Nephron progenitor cell (in vitro differentiated cells): Measurements from ENCODE around the gene PSMB3.
A peak's percentile ranks its signal among the peaks of the same experiment; 100 is the strongest.
"Not testable (repeated sequence)": the region's sequence is repeated elsewhere in the genome, so short reads cannot be mapped to it uniquely, and the experiment has no call there.

Experiments used
- DNase-seq: peaks from one replicate; pipeline ENCODE4 v3.0.0; 2021
- H3K27ac Mint-ChIP-seq: 2 replicates; pipeline ENCODE4 v1.8.0; 2021; ENCODE audit warnings: mild to moderate bottlenecking, moderate library complexity, mixed read lengths
- H3K27me3 Mint-ChIP-seq: 2 replicates; pipeline ENCODE4 v1.8.0; 2021; ENCODE audit warnings: mild to moderate bottlenecking, low read depth, mixed read lengths; ENCODE audit not compliant: poor library complexity
- H3K36me3 Mint-ChIP-seq: 2 replicates; pipeline ENCODE4 v1.8.0; 2021; ENCODE audit warnings: low read depth, mixed read lengths
- H3K4me1 Mint-ChIP-seq: 2 replicates; pipeline ENCODE4 v1.8.0; 2021; ENCODE audit warnings: mixed read lengths
- H3K4me3 Mint-ChIP-seq: 2 replicates; pipeline ENCODE4 v1.8.0; 2021; ENCODE audit warnings: mild to moderate bottlenecking, moderate library complexity, mixed read lengths
- H3K9me3 Mint-ChIP-seq: 2 replicates; pipeline ENCODE4 v1.8.0; 2021; ENCODE audit warnings: mild to moderate bottlenecking, moderate library complexity, mixed read lengths
- CTCF ChIP-seq: fragments of 200-600 bp; sonication (generic); IDR thresholded peaks from 2 replicates; pipeline ENCODE4 v1.5.0; 2021; ENCODE audit warnings: antibody characterized with exemption

The PSMB3 gene

GRCh38 chr17:38779965-38780752, 27.6 kb downstream of the PSMB3 start:
- no peak for DNase-seq
- Mint-ChIP-seq H3K27ac (no peak overlapping the region), H3K27me3 (no peaks in the 10 kb centered on the region), H3K4me3 (no peak overlapping the region), H3K36me3 (peaks cover 63% of the 10 kb centered on the region), H3K9me3 (no peaks in the 10 kb centered on the region), H3K4me1 (no peaks in the 10 kb centered on the region)
- no peak for TF ChIP-seq CTCF

GRCh38 chr17:38783227-38783626, 30.7 kb downstream of the PSMB3 start:
- no peak for DNase-seq
- no peak overlapping the region for H3K27ac Mint-ChIP-seq
- no peaks in the 10 kb centered on the region for H3K27me3 Mint-ChIP-seq
- no peaks in the 10 kb centered on the region for H3K4me1 Mint-ChIP-seq
- TF ChIP-seq CTCF: no peak
- no peak overlapping the region for H3K4me3 Mint-ChIP-seq
- peaks cover 56% of the 10 kb centered on the region for H3K36me3 Mint-ChIP-seq
- H3K9me3 Mint-ChIP-seq: no peaks in the 10 kb centered on the region

GRCh38 chr17:38786372-38786771, 33.8 kb downstream of the PSMB3 start:
- H3K4me3 Mint-ChIP-seq: no peak overlapping the region
- H3K27ac Mint-ChIP-seq: no peak overlapping the region
- no peak for DNase-seq
- H3K4me1 Mint-ChIP-seq: peaks cover 26% of the 10 kb centered on the region
- peaks cover 34% of the 10 kb centered on the region for H3K36me3 Mint-ChIP-seq
- H3K27me3 Mint-ChIP-seq: no peaks in the 10 kb centered on the region
- no peak for TF ChIP-seq CTCF
- H3K9me3 Mint-ChIP-seq: no peaks in the 10 kb centered on the region

GRCh38 chr17:38787999-38788398, 35.5 kb downstream of the PSMB3 start:
- not testable (repeated sequence) for DNase-seq, H3K27me3 Mint-ChIP-seq, H3K9me3 Mint-ChIP-seq, H3K4me3 Mint-ChIP-seq, H3K27ac Mint-ChIP-seq
- Mint-ChIP-seq H3K36me3 (peaks cover 41% of the 10 kb centered on the region), H3K4me1 (peaks cover 33% of the 10 kb centered on the region)

- Mint-ChIP-seq H3K4me3 (peak overlapping the region; percentile 50), H3K36me3 (peaks cover 41% of the 10 kb centered on the region), H3K27ac (peak overlapping the region; percentile 97), H3K9me3 (no peaks in the 10 kb centered on the region), H3K27me3 (peaks cover 4% of the 10 kb centered on the region), H3K4me1 (peaks cover 39% of the 10 kb centered on the region)
- DNase-seq: peak; percentile 37
- TF ChIP-seq CTCF: no peak
Measured at GRCh38 chr17:38789185-38789584, 36.6 kb downstream of the PSMB3 start.

- not testable (repeated sequence) for H3K27me3 Mint-ChIP-seq, DNase-seq, H3K9me3 Mint-ChIP-seq
- peak overlapping the region; percentile 97 for H3K27ac Mint-ChIP-seq
- peaks cover 42% of the 10 kb centered on the region for H3K4me1 Mint-ChIP-seq
- peaks cover 40% of the 10 kb centered on the region for H3K36me3 Mint-ChIP-seq
- peak overlapping the region; percentile 45 for H3K4me3 Mint-ChIP-seq
Measured at GRCh38 chr17:38790148-38790707, 37.7 kb downstream of the PSMB3 start.

- Mint-ChIP-seq H3K4me1 (peaks cover 42% of the 10 kb centered on the region), H3K27ac (no peak overlapping the region), H3K27me3 (peaks cover 4% of the 10 kb centered on the region), H3K9me3 (no peaks in the 10 kb centered on the region), H3K4me3 (no peak overlapping the region), H3K36me3 (peaks cover 41% of the 10 kb centered on the region)
- TF ChIP-seq CTCF: no peak
- DNase-seq: no peak
Measured at GRCh38 chr17:38791162-38791561, 38.6 kb downstream of the PSMB3 start.
